Smooth muscle cell (in vitro differentiated cells): ENCODE results near the gene CCDC80. TPM values are rescaled to one million over a fixed set of nuclear protein-coding genes. Genes with fewer than 3 reads are reported as not detected.

Source experiments
- DNase-seq: peaks from one replicate; lab custom pipeline; 2025; ENCODE audit not compliant: unreplicated experiment; lab: John Stamatoyannopoulos, UW
- H2AFZ ChIP-seq: fragments of 200-600 bp; sonication (generic); 2 replicates; pipeline ENCODE4 v1.6.0; 2016; ENCODE audit warnings: antibody characterized with exemption, low read depth, mild to moderate bottlenecking
- H3F3A ChIP-seq: fragments of 200-600 bp; sonication (generic); 2 replicates; pipeline ENCODE4 v1.6.0; 2017; ENCODE audit warnings: antibody characterized with exemption, low read depth
- H3K27ac ChIP-seq: fragments of 200-600 bp; sonication (generic); 2 replicates; pipeline ENCODE4 v1.5.1; 2016; ENCODE audit warnings: low read depth, mild to moderate bottlenecking
- H3K27me3 ChIP-seq: fragments of 200-600 bp; sonication (generic); 2 replicates; pipeline ENCODE4 v1.6.1; 2016; ENCODE audit warnings: low read depth, mild to moderate bottlenecking
- H3K36me3 ChIP-seq: fragments of 200-600 bp; sonication (generic); 2 replicates; pipeline ENCODE4 v1.5.1; 2016; ENCODE audit warnings: low read depth
- H3K4me1 ChIP-seq: fragments of 200-600 bp; sonication (generic); 2 replicates; pipeline ENCODE4 v1.5.1; 2016; ENCODE audit warnings: low read depth
- H3K4me2 ChIP-seq: fragments of 200-600 bp; sonication (generic); 2 replicates; pipeline ENCODE4 v1.6.0; 2016; ENCODE audit warnings: mild to moderate bottlenecking
- H3K4me3 ChIP-seq: fragments of 200-600 bp; sonication (generic); 2 replicates; pipeline ENCODE4 v1.5.1; 2016; ENCODE audit warnings: mild to moderate bottlenecking
- H3K79me2 ChIP-seq: fragments of 200-600 bp; sonication (generic); 2 replicates; pipeline ENCODE4 v1.6.0; 2016; ENCODE audit warnings: low read depth, mild to moderate bottlenecking
- H3K9ac ChIP-seq: fragments of 200-600 bp; sonication (generic); 2 replicates; pipeline ENCODE4 v1.6.0; 2016; ENCODE audit warnings: low read depth
- H3K9me3 ChIP-seq: fragments of 200-600 bp; sonication (generic); replicated peaks from 2 replicates; pipeline ENCODE4 v1.5.1; 2016; ENCODE audit warnings: low read depth
- H4K20me1 ChIP-seq: fragments of 200-600 bp; sonication (generic); 2 replicates; pipeline ENCODE4 v1.6.0; 2016; ENCODE audit warnings: low read depth
- CTCF ChIP-seq: fragments of 200-600 bp; sonication (generic); IDR thresholded peaks from 2 replicates; pipeline ENCODE4 v1.5.1; 2017; ENCODE audit warnings: borderline replicate concordance, mild to moderate bottlenecking, antibody characterized with exemption; ENCODE audit not compliant: insufficient read depth, poor library complexity, severe bottlenecking
- WGBS: methylation state at CpG from one replicate; pipeline ENCODE4 v1.1.7; 2016; ENCODE audit warnings: low lambda C conversion rate; 5-methylcytosine and 5-hydroxymethylcytosine counted together
- polyA plus RNA-seq: library from polyadenylated mRNA; unstranded; fragments of >200 nt; fragmentation: Nextera tagmentation; extraction: Ambion mirVana; gene quantifications from 2 replicates; pipeline ENCODE4 v1.2.1, GENCODE V29; 2016
- total RNA-seq: library from RNA; depleted of rRNA; stranded (reverse); fragments of >200 nt; gene quantifications from 2 replicates; pipeline ENCODE4 v1.2.3, GENCODE V29; 2014

The CCDC80 gene
- total and polyA plus RNA-seq, 2 experiments from 2014 or later, result 67.9 to 159 TPM

GRCh38 chr3:112688819-112689218 lies 47.9 kb upstream of the CCDC80 start:
- H3K4me3 ChIP-seq, result no peak overlapping the region
- peaks cover 23% of the 10 kb centered on the region for H3K4me1 ChIP-seq
- H3K79me2 ChIP-seq, result no peaks in the 10 kb centered on the region
- H3F3A ChIP-seq, result no peaks in the 10 kb centered on the region
- H3K9ac ChIP-seq, result no peak overlapping the region
- peak overlapping the region; percentile 16 for H3K4me2 ChIP-seq
- no peaks in the 10 kb centered on the region for H3K27me3 ChIP-seq
- H3K36me3 ChIP-seq, result no peaks in the 10 kb centered on the region
- H2AFZ ChIP-seq, result no peak overlapping the region
- no peaks in the 10 kb centered on the region for H4K20me1 ChIP-seq
- no peak for DNase-seq
- no peaks in the 10 kb centered on the region for H3K9me3 ChIP-seq
- WGBS, result 42% methylated on average over 2 of the region's 2 CpGs
- peak overlapping the region; percentile 65 for H3K27ac ChIP-seq
- no peak for TF ChIP-seq CTCF

GRCh38 chr3:112688085-112688769 lies 47.3 kb upstream of the CCDC80 start:
- peak overlapping the region; percentile 65 for H3K27ac ChIP-seq
- no peak for TF ChIP-seq CTCF
- no peak overlapping the region for H3K9ac ChIP-seq
- WGBS, result 41% methylated on average over 2 of the region's 2 CpGs
- no peak for DNase-seq
- H3K79me2 ChIP-seq, result no peaks in the 10 kb centered on the region
- H3K4me1 ChIP-seq, result peaks cover 23% of the 10 kb centered on the region
- H3K4me2 ChIP-seq, result peak overlapping the region; percentile 16
- no peak overlapping the region for H3K4me3 ChIP-seq
- H3K36me3 ChIP-seq, result no peaks in the 10 kb centered on the region
- H3K9me3 ChIP-seq, result no peaks in the 10 kb centered on the region
- H3F3A ChIP-seq, result no peaks in the 10 kb centered on the region
- no peaks in the 10 kb centered on the region for H3K27me3 ChIP-seq
- no peak overlapping the region for H2AFZ ChIP-seq
- H4K20me1 ChIP-seq, result no peaks in the 10 kb centered on the region

- no peak overlapping the region for H3K4me3 ChIP-seq
- DNase-seq, result no peak
- no peak for TF ChIP-seq CTCF
- no peaks in the 10 kb centered on the region for H4K20me1 ChIP-seq
- no peaks in the 10 kb centered on the region for H3K79me2 ChIP-seq
- no peaks in the 10 kb centered on the region for H3K9me3 ChIP-seq
- H3K9ac ChIP-seq, result no peak overlapping the region
- no peak overlapping the region for H3K4me2 ChIP-seq
- no peaks in the 10 kb centered on the region for H3F3A ChIP-seq
- H2AFZ ChIP-seq, result no peak overlapping the region
- H3K27ac ChIP-seq, result peak overlapping the region; percentile 65
- WGBS, result 76% methylated on average over 1 of the region's 1 CpG
- H3K27me3 ChIP-seq, result no peaks in the 10 kb centered on the region
- H3K36me3 ChIP-seq, result no peaks in the 10 kb centered on the region
- peaks cover 23% of the 10 kb centered on the region for H3K4me1 ChIP-seq
Measured at GRCh38 chr3:112687616-112688015, 46.7 kb upstream of the CCDC80 start.

GRCh38 chr3:112687211-112687610 lies 46.3 kb upstream of the CCDC80 start:
- DNase-seq, result no peak
- WGBS, result 41% methylated on average over 3 of the region's 3 CpGs
- Histone ChIP-seq H3K36me3 (no peaks in the 10 kb centered on the region), H3K27me3 (no peaks in the 10 kb centered on the region), H3K27ac (peak overlapping the region; percentile 65), H4K20me1 (no peaks in the 10 kb centered on the region), H3K9me3 (no peaks in the 10 kb centered on the region), H3K4me2 (peak overlapping the region; percentile 18), H2AFZ (no peak overlapping the region), H3F3A (no peaks in the 10 kb centered on the region), H3K79me2 (no peaks in the 10 kb centered on the region), H3K9ac (no peak overlapping the region), H3K4me3 (no peak overlapping the region), H3K4me1 (peaks cover 23% of the 10 kb centered on the region)
- no peak for TF ChIP-seq CTCF
